ENCODE measurements around the gene SIX6. TPM values are rescaled to one million over a fixed set of nuclear protein-coding genes. Genes with fewer than 3 reads are reported as not detected.

SIX6 gene
- total and polyA plus RNA-seq, 2 of the 13 experiments (the other 11 are each of a cell fraction or from before 2014, with no cell fraction given) = not detected

DNA sequence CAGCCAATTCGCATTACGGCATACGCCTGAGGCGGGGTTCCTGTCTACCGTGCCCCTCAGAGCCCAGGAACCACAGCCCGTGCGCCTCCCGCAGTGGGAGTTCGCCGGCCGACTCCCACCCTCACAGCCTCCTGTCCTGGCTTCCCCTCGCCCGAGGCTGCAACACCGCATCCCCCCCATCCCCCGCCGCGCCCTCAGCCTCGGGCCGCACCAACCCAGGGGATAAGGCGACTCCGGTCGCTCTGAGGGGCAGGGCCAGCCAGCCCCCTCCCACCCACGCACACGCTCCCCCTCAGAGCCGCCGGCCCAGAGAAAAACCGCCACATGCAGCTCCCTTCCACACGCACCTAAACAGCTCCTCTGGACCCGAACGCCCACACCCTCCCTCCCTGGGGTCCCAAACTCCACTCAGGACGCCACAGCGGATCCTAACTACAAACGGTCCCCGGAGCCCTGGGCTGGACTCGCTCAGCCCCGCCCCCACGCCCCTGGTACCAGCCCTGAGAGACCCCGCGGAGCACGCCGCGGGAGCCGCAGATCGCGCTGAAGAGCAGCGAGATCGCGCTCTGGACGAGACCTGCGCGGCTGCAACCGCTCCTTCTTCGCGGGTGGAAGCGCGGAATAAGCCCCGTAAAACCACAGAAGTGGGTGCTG, 23.2 kb upstream of the SIX6 start, which contains the start of gene C14orf39:
TSS of gene C14orf39 (minus strand) at position 466 of the 654 bp plus-strand sequence. CDS start 985 bp downstream, outside the sequence.
- FAIRE-seq = no peak
- TF ChIP-seq TEAD2 (CRISPR knock-in tag; IDR thresholded peaks at IDR 0.05) (no peak), CBX5 (CRISPR knock-in tag; IDR thresholded peaks at IDR 0.05; ENCODE audit: borderline replicate concordance) (no peak)
- ATAC-seq = no peak

DNA sequence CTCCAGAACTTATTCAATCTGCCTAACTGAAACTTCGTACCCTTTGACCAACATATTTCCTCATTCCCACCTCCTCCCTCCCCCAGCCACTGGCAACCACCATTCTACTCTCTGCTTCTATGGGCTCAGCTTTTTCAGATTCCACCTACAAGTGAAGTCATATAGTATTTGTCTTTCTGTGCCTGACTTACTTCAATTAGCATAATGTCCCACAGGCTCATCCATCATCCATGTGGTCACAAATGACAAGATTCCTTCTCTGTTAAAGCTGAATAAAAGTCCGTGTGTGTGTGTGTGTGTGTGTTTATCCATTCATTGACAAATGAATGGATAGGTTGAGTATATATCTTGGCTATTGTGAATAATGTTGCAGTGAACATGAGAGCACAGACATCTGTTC, 21.7 kb upstream of the SIX6 start:
- Histone ChIP-seq H3K27ac (ENCODE audit: extremely low read length, insufficient read depth, low read length) (no peak overlapping the region), H3K9me3 (ENCODE audit: low read length) (no peaks in the 10 kb centered on the region), H3K4me2 (ENCODE audit: low read depth, low read length) (no peak overlapping the region), H4K20me1 (ENCODE audit: insufficient read depth, low read length) (no peaks in the 10 kb centered on the region), H3K27me3 (ENCODE audit: control insufficient read depth in 1 of 2, insufficient read depth in 2 of 2, low read length in 2 of 2) (0 out of 5 replicates have a peak, but pooled peaks cover 0 to 2% of the 10 kb centered on the region in 2 experiments), H3K4me3 (replicated peaks in 1 of 3; ENCODE audit: insufficient read depth in 1 of 3, low read depth in 2 of 3, low read length in 3 of 3) (no peak overlapping the region), H3K9ac (ENCODE audit: insufficient read depth, low read depth, low read length) (no peak overlapping the region), H3K79me2 (ENCODE audit: insufficient read depth, low read length) (no peaks in the 10 kb centered on the region), H3K4me1 (ENCODE audit: insufficient read depth, low read length) (no peaks in the 10 kb centered on the region), H2AFZ (ENCODE audit: low read length) (no peak overlapping the region), H3K36me3 (replicated peaks in 1 of 2; ENCODE audit: control insufficient read depth in 1 of 2, insufficient read depth in 2 of 2, low read length in 2 of 2) (no peaks in the 10 kb centered on the region)
- intact Hi-C loops (cut with micrococcal nuclease; ENCODE audit: unreplicated experiment) (no loop called here), in situ Hi-C loops (cut with HindIII; ENCODE audit: extremely low pct_ligation_motif_present, low pct_unique_long_range_greater_than_20kb) (no loop called here)
- ChIA-PET CTCF (ENCODE audit: low intra/inter-chr PET ratio, low total read pairs) (no interaction called here), POLR2A (no interaction called here)
- BruUV-seq (replicated peaks) = no TSS peak
- no peak for TF ChIP-seq NAIF1 (CRISPR knock-in tag; IDR thresholded peaks at IDR 0.05; ENCODE audit: borderline replicate concordance)
- DNase-seq (ENCODE audit: low spot score) (no peak), FAIRE-seq (no peak), ATAC-seq (no peak)
- WGBS (ENCODE audit: low lambda C conversion rate) = 21% methylated on average over 2 of the region's 2 CpGs

More for the DNA sequence above, 23.2 kb upstream of the SIX6 start, which contains the start of gene C14orf39:
- Histone ChIP-seq H3K36me3 (replicated peaks in 1 of 2; ENCODE audit: control insufficient read depth in 1 of 2, insufficient read depth in 2 of 2, low read length in 2 of 2) (no peaks in the 10 kb centered on the region), H4K20me1 (ENCODE audit: insufficient read depth, low read length) (no peaks in the 10 kb centered on the region), H3K27ac (ENCODE audit: extremely low read length, insufficient read depth, low read length) (no peak within 1 kb of the TSS), H3K9me3 (ENCODE audit: low read length) (no peaks in the 10 kb centered on the region), H3K4me3 (replicated peaks in 1 of 3; ENCODE audit: insufficient read depth in 1 of 3, low read depth in 2 of 3, low read length in 3 of 3) (no peak within 1 kb of the TSS), H3K79me2 (ENCODE audit: insufficient read depth, low read length) (no peaks in the 10 kb centered on the region), H3K9ac (ENCODE audit: insufficient read depth, low read depth, low read length) (no peak within 1 kb of the TSS), H2AFZ (ENCODE audit: low read length) (no peak within 1 kb of the TSS), H3K4me2 (ENCODE audit: low read depth, low read length) (no peak within 1 kb of the TSS), H3K27me3 (ENCODE audit: control insufficient read depth in 1 of 2, insufficient read depth in 2 of 2, low read length in 2 of 2) (0 out of 5 replicates have a peak, but pooled peaks cover 0 to 2% of the 10 kb centered on the region in 2 experiments), H3K4me1 (ENCODE audit: insufficient read depth, low read length) (no peaks in the 10 kb centered on the region)
- WGBS (ENCODE audit: low lambda C conversion rate) = 79% methylated on average over 39 of the region's 57 CpGs
- in situ Hi-C loops (cut with HindIII; ENCODE audit: extremely low pct_ligation_motif_present, low pct_unique_long_range_greater_than_20kb) = no loop called here
- no peak for DNase-seq (ENCODE audit: low spot score)
- intact Hi-C loops (cut with micrococcal nuclease; ENCODE audit: unreplicated experiment) = no loop called here
- no TSS peak for BruUV-seq (replicated peaks)
- POLR2A ChIA-PET = no interaction called here
- CTCF ChIA-PET (ENCODE audit: low intra/inter-chr PET ratio, low total read pairs) = no interaction called here
